GM19397 (cell line): Measurements from ENCODE around the gene PGAP3.

Experiments
- ATAC-seq: cut with Tn5 transposase; IDR thresholded peaks from one replicate; pipeline ENCODE4 v1.9.1; 2021; ENCODE audit warnings: mild to moderate bottlenecking, moderate library complexity; ENCODE audit not compliant: unreplicated experiment

PGAP3 gene

GRCh38 chr17:39672522-39673334 lies 15.1 kb downstream of the PGAP3 start:
- ATAC-seq, result no peak

- no peak for ATAC-seq
Measured at GRCh38 chr17:39671651-39672521, 16.0 kb downstream of the PGAP3 start.

GRCh38 chr17:39670746-39671145 lies 17.1 kb downstream of the PGAP3 start:
- ATAC-seq, result no peak

- ATAC-seq, result no peak
Measured at GRCh38 chr17:39669897-39670735, 17.7 kb downstream of the PGAP3 start.

GRCh38 chr17:39667945-39668924 lies 19.6 kb downstream of the PGAP3 start, which contains the start of gene PNMT:
Gene PNMT, plus strand, starts transcription at chr17:39668453. Its CDS starts 23 bp downstream, at chr17:39668476.
- no peak for ATAC-seq

GRCh38 chr17:39667262-39667944 lies 20.5 kb downstream of the PGAP3 start:
- ATAC-seq, result no peak

GRCh38 chr17:39666601-39667261 lies 21.1 kb downstream of the PGAP3 start:
- no peak for ATAC-seq

GRCh38 chr17:39666231-39666600 lies 21.6 kb downstream of the PGAP3 start:
- ATAC-seq, result no peak

GRCh38 chr17:39665642-39666224 lies 22.1 kb downstream of the PGAP3 start:
- no peak for ATAC-seq

GRCh38 chr17:39664581-39665561 lies 23.0 kb downstream of the PGAP3 start, which contains the start of gene TCAP:
Gene TCAP, plus strand, starts transcription at chr17:39665349. Its CDS starts 11 bp downstream, at chr17:39665360.
- no peak for ATAC-seq

GRCh38 chr17:39663688-39664580 lies 23.9 kb downstream of the PGAP3 start:
- no peak for ATAC-seq

- no peak for ATAC-seq
Measured at GRCh38 chr17:39663340-39663687, 24.5 kb downstream of the PGAP3 start.

- no peak for ATAC-seq
Measured at GRCh38 chr17:39662551-39663339, 25.1 kb downstream of the PGAP3 start.

GRCh38 chr17:39661744-39662541 lies 25.9 kb downstream of the PGAP3 start:
- no peak for ATAC-seq
